H9 (cell line): Measurements from ENCODE around the gene NCL. TPM values are rescaled to one million over a fixed set of nuclear protein-coding genes. Genes with fewer than 3 reads are reported as not detected.

Source experiments
- DNase-seq: peaks from one replicate; pipeline ENCODE4 v3.0.0-alpha.2; 2017
- H2AFZ ChIP-seq: one replicate; pipeline ENCODE4 v1.6.1; 2013; ENCODE audit warnings: mild to moderate bottlenecking, low read length, control low read depth, moderate library complexity
- H2AK5ac ChIP-seq: 2 replicates; pipeline ENCODE4 v1.6.1; 2013; ENCODE audit warnings: low read length, control low read depth, mixed read lengths; ENCODE audit not compliant: insufficient read length
- H2BK120ac ChIP-seq: one replicate; pipeline ENCODE4 v1.6.1; 2013; ENCODE audit warnings: low read depth, mild to moderate bottlenecking, low read length, control low read depth, inconsistent platforms; ENCODE audit not compliant: poor library complexity, severe bottlenecking
- H2BK12ac ChIP-seq: 2 replicates; pipeline ENCODE4 v1.6.1; 2013; ENCODE audit warnings: low read length, control low read depth, mixed read lengths, low read depth; ENCODE audit not compliant: insufficient read length
- H2BK15ac ChIP-seq: 2 replicates; pipeline ENCODE4 v1.6.1; 2013; ENCODE audit warnings: low read depth, low read length, control low read depth
- H2BK20ac ChIP-seq: one replicate; pipeline ENCODE4 v1.6.1; 2013; ENCODE audit warnings: low read depth, mild to moderate bottlenecking, low read length, control low read depth, inconsistent platforms; ENCODE audit not compliant: poor library complexity, severe bottlenecking
- H2BK5ac ChIP-seq: 2 replicates; pipeline ENCODE4 v1.6.1; 2013; ENCODE audit warnings: low read length, control low read depth, mixed read lengths; ENCODE audit not compliant: insufficient read length
- H3K14ac ChIP-seq: 2 replicates; pipeline ENCODE4 v1.6.1; 2013; ENCODE audit warnings: low read length, control low read depth; ENCODE audit not compliant: insufficient read depth
- H3K18ac ChIP-seq: 2 replicates; pipeline ENCODE4 v1.6.1; 2013; ENCODE audit warnings: low read depth, mild to moderate bottlenecking, mixed read lengths, low read length, control low read depth; ENCODE audit not compliant: insufficient read length
- H3K23ac ChIP-seq: 2 replicates; pipeline ENCODE4 v1.6.1; 2013; ENCODE audit warnings: low read length, control low read depth, mixed read lengths, low read depth; ENCODE audit not compliant: insufficient read length
- H3K23me2 ChIP-seq: 2 replicates; pipeline ENCODE4 v1.6.1; 2013; ENCODE audit warnings: low read depth, mild to moderate bottlenecking, mixed read lengths, low read length, control low read depth; ENCODE audit not compliant: insufficient read length, poor library complexity, severe bottlenecking
- H3K27ac ChIP-seq: 2 replicates; pipeline ENCODE4 v1.5.1; 2013; ENCODE audit warnings: low read length, control low read depth, mixed read lengths, low read depth; ENCODE audit not compliant: insufficient read length
- H3K27me3 ChIP-seq: 2 replicates; pipeline ENCODE4 v1.6.1; 2013; ENCODE audit warnings: low read length, control low read depth, inconsistent platforms; ENCODE audit not compliant: insufficient read depth
- H3K4ac ChIP-seq: 2 replicates; pipeline ENCODE4 v1.6.1; 2013; ENCODE audit warnings: low read depth, mild to moderate bottlenecking, control low read depth, inconsistent platforms, low read length, moderate library complexity
- H3K4me1 ChIP-seq: 2 replicates; pipeline ENCODE4 v1.6.1; 2013; ENCODE audit warnings: low read length, control low read depth, inconsistent platforms; ENCODE audit not compliant: insufficient read depth
- H3K4me2 ChIP-seq: 2 replicates; pipeline ENCODE4 v1.6.1; 2013; ENCODE audit warnings: low read length, control low read depth, mixed read lengths; ENCODE audit not compliant: insufficient read length, insufficient read depth
- H3K56ac ChIP-seq: 2 replicates; pipeline ENCODE4 v1.6.1; 2013; ENCODE audit warnings: low read depth, mild to moderate bottlenecking, mixed read lengths, low read length, control low read depth; ENCODE audit not compliant: insufficient read length
- H3K79me1 ChIP-seq: 2 replicates; pipeline ENCODE4 v1.6.1; 2013; ENCODE audit warnings: low read depth, mild to moderate bottlenecking, moderate library complexity, low read length, control low read depth, inconsistent platforms; ENCODE audit not compliant: insufficient read depth, poor library complexity, severe bottlenecking
- H3K79me2 ChIP-seq: 2 replicates; pipeline ENCODE4 v1.6.1; 2013; ENCODE audit warnings: low read length, control low read depth, inconsistent platforms; ENCODE audit not compliant: insufficient read depth
- H3K9ac ChIP-seq: 2 replicates; pipeline ENCODE4 v1.6.1; 2013; ENCODE audit warnings: low read length, control low read depth, mixed read lengths; ENCODE audit not compliant: insufficient read length; ENCODE audit errors: extremely low read depth
- H3K9me3 ChIP-seq: one replicate; pipeline ENCODE4 v1.6.1; 2013; ENCODE audit warnings: low read depth, low read length, inconsistent platforms; ENCODE audit not compliant: control insufficient read depth
- H3T11ph ChIP-seq: one replicate; pipeline ENCODE4 v1.6.1; 2013; ENCODE audit warnings: mild to moderate bottlenecking, low read length, control low read depth, inconsistent platforms
- H4K20me1 ChIP-seq: one replicate; pipeline ENCODE4 v1.6.1; 2013; ENCODE audit not compliant: control insufficient read depth, insufficient read length, insufficient read depth
- H4K5ac ChIP-seq: 2 replicates; pipeline ENCODE4 v1.6.1; 2013; ENCODE audit warnings: low read depth, mild to moderate bottlenecking, mixed read lengths, low read length, control low read depth; ENCODE audit not compliant: insufficient read length
- H4K8ac ChIP-seq: replicated peaks from 2 replicates; pipeline ENCODE4 v1.6.1; 2013; ENCODE audit warnings: low read length, control low read depth, mixed read lengths, low read depth; ENCODE audit not compliant: insufficient read length
- H4K91ac ChIP-seq: 2 replicates; pipeline ENCODE4 v1.6.1; 2013; ENCODE audit warnings: low read depth, mild to moderate bottlenecking, moderate library complexity, mixed read lengths, low read length, control low read depth; ENCODE audit not compliant: insufficient read length
- H3K27ac Mint-ChIP-seq, 3 experiments: 2 replicates in 2 of 3; 3 replicates in 1 of 3; pipeline ENCODE4 v1.8.0; 2020 to 2021; ENCODE audit warnings: mixed read lengths in 3 of 3, mild to moderate bottlenecking in 1 of 3, moderate library complexity in 1 of 3
- H3K27me3 Mint-ChIP-seq: 2 replicates; pipeline ENCODE4 v1.8.0; 2021; ENCODE audit warnings: low read depth, mild to moderate bottlenecking, moderate library complexity, mixed read lengths
- H3K36me3 Mint-ChIP-seq, 3 experiments: 2 replicates in 2 of 3; 3 replicates in 1 of 3; pipeline ENCODE4 v1.8.0; 2020 to 2021; ENCODE audit warnings: low read depth in 3 of 3, mixed read lengths in 3 of 3; ENCODE audit not compliant: insufficient read depth in 1 of 3
- H3K4me1 Mint-ChIP-seq, 2 experiments: 2 replicates each; pipeline ENCODE4 v1.8.0; 2020; ENCODE audit warnings: mixed read lengths in 2 of 2
- H3K4me3 Mint-ChIP-seq, 2 experiments: 2 replicates in 1 of 2; 3 replicates in 1 of 2; pipeline ENCODE4 v1.8.0; 2020 to 2021; ENCODE audit warnings: mild to moderate bottlenecking in 2 of 2, mixed read lengths in 2 of 2, moderate library complexity in 1 of 2
- H3K9me3 Mint-ChIP-seq, 2 experiments: 2 replicates in 1 of 2; 3 replicates in 1 of 2; pipeline ENCODE4 v1.8.0; 2020; ENCODE audit warnings: mild to moderate bottlenecking in 2 of 2, mixed read lengths in 2 of 2, moderate library complexity in 1 of 2
- CTCF ChIP-seq: fragments of 200-600 bp; sonication (generic); conservative IDR thresholded peaks from 3 replicates; pipeline ENCODE4 v1.8.0; 2021; ENCODE audit warnings: antibody characterized with exemption, mild to moderate bottlenecking
- WGBS: extraction: QIAGEN DNeasy Blood & Tissue Kit; methylation state at CpG from one replicate; pipeline ENCODE4 v1.1.7; 2013; ENCODE audit warnings: missing lambda C conversion rate, low lambda C conversion rate, mixed read lengths; ENCODE audit not compliant: insufficient read length; ENCODE audit errors: extremely low coverage; 5-methylcytosine and 5-hydroxymethylcytosine counted together
- total RNA-seq: library from RNA; stranded (reverse); gene quantifications from 2 replicates; pipeline ENCODE4 v1.2.1, GENCODE V29; 2021

Gene NCL
- total RNA-seq, 1 experiment from 2014 or later = 1,269 TPM

- no CpG with 5 or more reads among the region's 4 CpGs for WGBS
- TF ChIP-seq CTCF = no peak
These were observed 9.9 kb downstream of the NCL start for GRCh38 chr2:231454361-231454791.

More at GRCh38 chr2:231454361-231454791, 9.9 kb downstream of the NCL start:
- Histone ChIP-seq H3K9me3 (no peaks in the 10 kb centered on the region), H3K4me1 (no peaks in the 10 kb centered on the region), H3K79me2 (no peaks in the 10 kb centered on the region), H3T11ph (no peak overlapping the region), H3K56ac (no peak overlapping the region), H2AK5ac (no peak overlapping the region), H3K4me2 (no peak overlapping the region), H2BK120ac (no peak overlapping the region), H3K27me3 (no peaks in the 10 kb centered on the region), H2BK12ac (no peak overlapping the region), H3K18ac (no peak overlapping the region), H2AFZ (no peak overlapping the region), H3K23me2 (no peaks in the 10 kb centered on the region), H3K9ac (no peak overlapping the region), H2BK20ac (no peak overlapping the region), H2BK15ac (no peak overlapping the region), H4K20me1 (no peaks in the 10 kb centered on the region), H4K91ac (no peak overlapping the region), H2BK5ac (no peak overlapping the region), H4K5ac (no peak overlapping the region), H3K23ac (no peak overlapping the region), H3K4ac (no peak overlapping the region), H3K14ac (no peak overlapping the region), H3K79me1 (no peaks in the 10 kb centered on the region), H4K8ac (no peak overlapping the region), H3K27ac (no peak overlapping the region)
- peak overlapping the region in 1 of 2 experiments; percentile 44; a peak in 2 of 5 replicates for H3K4me3 Mint-ChIP-seq
- H3K9me3 Mint-ChIP-seq = no peaks in the 10 kb centered on the region
- peaks cover 62 to 89% (median 71%) of the 10 kb centered on the region in 3 experiments for H3K36me3 Mint-ChIP-seq
- no peak for DNase-seq
- H3K27me3 Mint-ChIP-seq = no peaks in the 10 kb centered on the region; the same call in 1 of the 2 replicates
- peak overlapping the region in 1 of 3 experiments; percentile 91; a peak in 3 of 7 replicates for H3K27ac Mint-ChIP-seq
- peaks cover 25 to 29% of the 10 kb centered on the region in 2 experiments for H3K4me1 Mint-ChIP-seq
